Activated B cell treated with CpG ODN at 0.5 μM for 24 hours (primary cell): ENCODE results near the gene ZFP36. TPM values are rescaled to one million over a fixed set of nuclear protein-coding genes. Genes with fewer than 3 reads are reported as not detected.

Experiments used
- ATAC-seq: fragments of 200-7000 bp; cut with Tn5 transposase; one replicate; pipeline ENCODE4 v1.10.0; 2021; ENCODE audit warnings: low read depth, mild to moderate bottlenecking, moderate library complexity
- CTCF ChIA-PET: fragments of 350-600 bp; sonication (Branson Sonifier 250); formaldehyde crosslinking; loops from one replicate; lab custom pipeline; 2021; ENCODE audit warnings: antibody characterized with exemption; lab: Charles Lee
- POLR2A ChIA-PET: fragments of 350-600 bp; sonication (Branson Sonifier 250); formaldehyde crosslinking; loops from one replicate; lab custom pipeline; 2021; ENCODE audit warnings: antibody characterized with exemption; lab: Charles Lee
- DNase-seq: peaks from one replicate; pipeline ENCODE4 v3.0.0; 2022
- H3K27ac Mint-ChIP-seq: one replicate; pipeline ENCODE4 v1.8.0; 2020; ENCODE audit warnings: mixed read lengths
- H3K27me3 Mint-ChIP-seq: one replicate; pipeline ENCODE4 v1.8.0; 2021; ENCODE audit warnings: mixed read lengths
- H3K36me3 Mint-ChIP-seq: one replicate; pipeline ENCODE4 v1.8.0; 2021; ENCODE audit warnings: low read depth, mixed read lengths
- H3K4me1 Mint-ChIP-seq: one replicate; pipeline ENCODE4 v1.8.0; 2021; ENCODE audit warnings: mixed read lengths
- H3K4me3 Mint-ChIP-seq: one replicate; pipeline ENCODE4 v1.8.0; 2020; ENCODE audit warnings: mild to moderate bottlenecking, mixed read lengths
- H3K9me3 Mint-ChIP-seq: one replicate; pipeline ENCODE4 v1.8.0; 2020; ENCODE audit warnings: mixed read lengths
- CTCF ChIP-seq: fragments of 200-600 bp; IDR thresholded peaks from one replicate; pipeline ENCODE4 v1.8.0; 2022; ENCODE audit warnings: antibody characterized with exemption, mild to moderate bottlenecking
- intact Hi-C: fragments of 100-400 bp; cut with micrococcal nuclease; formaldehyde crosslinking; loops from one replicate; pipeline ENCODE4 v1.15.1; 2024
- total RNA-seq: library from RNA; stranded (reverse); gene quantifications from 2 replicates; pipeline ENCODE4 v1.2.3, GENCODE V29; 2022

ZFP36 gene
- total RNA-seq, 1 donor from 2014 or later = 206 TPM

GRCh38 chr19:39410017-39410830, 3.6 kb downstream of the ZFP36 start:
- peak overlapping the region; percentile 98 for H3K27ac Mint-ChIP-seq
- peak; percentile 30 for ATAC-seq
- no peaks in the 10 kb centered on the region for H3K9me3 Mint-ChIP-seq
- no peak for TF ChIP-seq CTCF
- intact Hi-C loops = loop anchor here (1.0 kb wide), 1 partner anchor 8 kb away; no protein-coding TSS in a partner anchor
- peak; percentile 81 for DNase-seq
- peaks cover 60% of the 10 kb centered on the region for H3K4me1 Mint-ChIP-seq
- H3K36me3 Mint-ChIP-seq = peaks cover 47% of the 10 kb centered on the region
- peaks cover 4% of the 10 kb centered on the region for H3K27me3 Mint-ChIP-seq
- peak overlapping the region; percentile 89 for H3K4me3 Mint-ChIP-seq
- CTCF ChIA-PET = no interaction called here
- POLR2A ChIA-PET = interaction anchor here (2.4 to 15.0 kb wide), 4 partner anchors 8 to 25 kb away, joined by 91 to 285 read pairs (median 164); partner anchors contain the start of gene RPS16

DNA sequence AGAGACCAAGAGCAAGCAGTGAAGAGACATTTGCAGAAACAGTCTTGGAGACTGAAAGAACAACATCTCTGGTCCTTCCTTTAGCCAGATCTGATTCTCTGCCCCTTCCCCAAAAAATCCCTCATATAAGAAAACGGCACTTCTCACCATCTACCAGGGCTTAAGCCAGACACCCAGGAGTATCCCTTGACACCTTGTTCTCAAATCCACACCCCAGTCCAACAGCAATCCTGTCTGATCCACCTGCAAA, 4.1 kb downstream of the ZFP36 start:
- DNase-seq (no peak), ATAC-seq (no peak)
- Mint-ChIP-seq H3K4me3 (peak overlapping the region; percentile 89), H3K27ac (peak overlapping the region; percentile 98), H3K4me1 (peaks cover 56% of the 10 kb centered on the region), H3K36me3 (peaks cover 51% of the 10 kb centered on the region), H3K9me3 (no peaks in the 10 kb centered on the region), H3K27me3 (peaks cover 4% of the 10 kb centered on the region)
- CTCF ChIA-PET = interaction anchor here (1.0 to 2.3 kb wide), 5 partner anchors 8 to 69 kb away, joined by 3 to 168 read pairs (median 15); partner anchors contain the start of genes MED29, PAF1 and SAMD4B
- TF ChIP-seq CTCF = no peak
- intact Hi-C loops = loop anchor here (1.0 kb wide), 1 partner anchor 8 kb away; no protein-coding TSS in a partner anchor
- POLR2A ChIA-PET = interaction anchor here (0.5 to 15.0 kb wide), 7 partner anchors 9 to 1048 kb away, joined by 6 to 285 read pairs (median 42); partner anchors contain the start of genes MED29, PAF1, RPS16 and SUPT5H

DNA sequence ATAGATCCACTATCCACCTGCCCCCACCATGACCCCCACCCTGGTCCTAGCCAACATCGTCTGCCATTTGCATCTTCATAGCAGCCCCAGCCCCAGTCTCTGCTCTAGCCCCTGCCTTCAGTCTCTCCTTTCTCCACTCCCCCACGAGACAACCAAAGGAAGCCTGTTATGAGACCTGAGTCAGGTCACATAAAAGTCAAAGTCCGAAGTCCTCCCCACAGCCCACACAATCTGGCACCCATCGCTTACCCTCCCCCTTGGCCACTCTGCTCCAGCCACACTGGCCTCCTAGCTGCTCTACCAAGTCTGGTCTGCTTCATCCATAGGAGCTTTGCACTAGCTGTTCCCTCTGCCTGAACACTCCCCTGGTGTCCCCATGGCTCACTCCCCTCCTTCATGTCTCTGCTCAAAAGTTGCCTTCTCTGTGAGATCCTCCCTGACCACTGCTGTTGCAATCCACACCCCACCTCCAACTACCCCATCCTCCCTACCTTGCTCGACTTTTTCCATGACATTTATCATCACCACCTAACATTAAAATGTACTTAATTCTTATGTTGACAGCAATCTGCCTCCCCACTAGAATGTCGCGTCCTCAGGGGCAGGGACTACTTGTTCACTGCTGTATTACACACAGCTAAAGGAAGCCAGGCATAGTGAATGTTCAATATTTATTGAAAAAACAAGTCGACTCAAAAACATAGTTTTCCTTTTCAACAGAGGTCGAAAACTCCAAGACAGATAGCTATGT, 4.6 kb downstream of the ZFP36 start:
- intact Hi-C loops = no loop called here
- H3K4me3 Mint-ChIP-seq = peak overlapping the region; percentile 89
- CTCF ChIA-PET = interaction anchor here (0.7 to 2.3 kb wide), 11 partner anchors 8 to 289 kb away, joined by 3 to 168 read pairs (median 5); partner anchors contain the start of genes GMFG, MED29, PAF1 and RPS16
- no peak for TF ChIP-seq CTCF
- H3K27ac Mint-ChIP-seq = peak overlapping the region; percentile 98
- H3K4me1 Mint-ChIP-seq = peaks cover 56% of the 10 kb centered on the region
- H3K9me3 Mint-ChIP-seq = no peaks in the 10 kb centered on the region
- DNase-seq (peak; percentile 34), ATAC-seq (no peak)
- peaks cover 4% of the 10 kb centered on the region for H3K27me3 Mint-ChIP-seq
- POLR2A ChIA-PET = interaction anchor here (0.5 to 15.0 kb wide), 17 partner anchors 9 to 1048 kb away, joined by 3 to 285 read pairs (median 6); partner anchors contain the start of genes DYRK1B, GMFG, MED29 and PAF1
- peaks cover 49% of the 10 kb centered on the region for H3K36me3 Mint-ChIP-seq

- intact Hi-C loops = loop anchor here (1.0 kb wide), 10 partner anchors 14 to 289 kb away; partner anchors contain the start of genes EID2B, MED29, PAF1 and SAMD4B
These were observed 5.1 kb downstream of the ZFP36 start for GRCh38 chr19:39411832-39412099.

More at GRCh38 chr19:39411832-39412099, 5.1 kb downstream of the ZFP36 start:
- Mint-ChIP-seq H3K36me3 (peaks cover 50% of the 10 kb centered on the region), H3K4me3 (peak overlapping the region; percentile 89), H3K4me1 (peaks cover 58% of the 10 kb centered on the region), H3K9me3 (no peaks in the 10 kb centered on the region), H3K27me3 (peaks cover 4% of the 10 kb centered on the region), H3K27ac (peak overlapping the region; percentile 98)
- peak; percentile 66 for TF ChIP-seq CTCF
- ChIA-PET POLR2A (interaction anchor here (0.6 to 15.0 kb wide), 16 partner anchors 9 to 764 kb away, joined by 3 to 285 read pairs (median 6); partner anchors contain the start of genes DYRK1B, EID2B, GMFG and MED29), CTCF (interaction anchor here (0.7 to 2.3 kb wide), 11 partner anchors 9 to 289 kb away, joined by 3 to 168 read pairs (median 5); partner anchors contain the start of genes GMFG, MED29, PAF1 and RPS16)
- ATAC-seq = peak; percentile 41
- peak; percentile 76 for DNase-seq
